Neural crest cell (in vitro differentiated cells): Measurements from ENCODE around the gene NMT2. TPM values are rescaled to one million over a fixed set of nuclear protein-coding genes. Genes with fewer than 3 reads are reported as not detected.
A peak's percentile ranks its signal among the peaks of the same experiment; 100 is the strongest.
"Not testable (repeated sequence)": the region's sequence is repeated elsewhere in the genome, so short reads cannot be mapped to it uniquely, and the experiment has no call there.

Experiments used
- DNase-seq: peaks from one replicate; pipeline ENCODE4 v3.0.0; 2021; ENCODE audit warnings: low read depth, mixed read lengths, low spot score
- H3K27ac Mint-ChIP-seq: one replicate; pipeline ENCODE4 v1.8.0; 2021; ENCODE audit warnings: mild to moderate bottlenecking, mixed read lengths; ENCODE audit not compliant: unreplicated experiment
- H3K27me3 Mint-ChIP-seq: 2 replicates; pipeline ENCODE4 v1.8.0; 2021; ENCODE audit warnings: low read depth, mild to moderate bottlenecking, mixed read lengths
- H3K36me3 Mint-ChIP-seq: 2 replicates; pipeline ENCODE4 v1.8.0; 2021; ENCODE audit warnings: low read depth, mild to moderate bottlenecking, mixed read lengths
- H3K4me1 Mint-ChIP-seq: 2 replicates; pipeline ENCODE4 v1.8.0; 2021; ENCODE audit warnings: mixed read lengths
- H3K4me3 Mint-ChIP-seq: one replicate; pipeline ENCODE4 v1.8.0; 2021; ENCODE audit warnings: mild to moderate bottlenecking, mixed read lengths
- H3K9me3 Mint-ChIP-seq: 2 replicates; pipeline ENCODE4 v1.8.0; 2021; ENCODE audit warnings: mixed read lengths
- CTCF ChIP-seq: fragments of 200-600 bp; sonication (generic); conservative IDR thresholded peaks from 2 replicates; pipeline ENCODE4 v1.5.0; 2021; ENCODE audit warnings: antibody characterized with exemption, mild to moderate bottlenecking
- total RNA-seq: library from RNA; stranded (reverse); gene quantifications from 2 replicates; pipeline ENCODE4 v1.2.1, GENCODE V29; 2021

Gene NMT2
- total RNA-seq, 1 donor from 2014 or later: 24.4 TPM

GRCh38 chr10:15210521-15210920, 42.0 kb upstream of the NMT2 start:
- Mint-ChIP-seq H3K9me3 (no peaks in the 10 kb centered on the region), H3K27me3 (no peaks in the 10 kb centered on the region), H3K36me3 (peaks cover 26% of the 10 kb centered on the region), H3K27ac (no peak overlapping the region), H3K4me3 (no peak overlapping the region), H3K4me1 (peaks cover 5% of the 10 kb centered on the region)
- no peak for DNase-seq
- no peak for TF ChIP-seq CTCF

GRCh38 chr10:15209827-15210509, 41.5 kb upstream of the NMT2 start:
- Mint-ChIP-seq H3K36me3 (peaks cover 27% of the 10 kb centered on the region), H3K9me3 (no peaks in the 10 kb centered on the region)

DNA sequence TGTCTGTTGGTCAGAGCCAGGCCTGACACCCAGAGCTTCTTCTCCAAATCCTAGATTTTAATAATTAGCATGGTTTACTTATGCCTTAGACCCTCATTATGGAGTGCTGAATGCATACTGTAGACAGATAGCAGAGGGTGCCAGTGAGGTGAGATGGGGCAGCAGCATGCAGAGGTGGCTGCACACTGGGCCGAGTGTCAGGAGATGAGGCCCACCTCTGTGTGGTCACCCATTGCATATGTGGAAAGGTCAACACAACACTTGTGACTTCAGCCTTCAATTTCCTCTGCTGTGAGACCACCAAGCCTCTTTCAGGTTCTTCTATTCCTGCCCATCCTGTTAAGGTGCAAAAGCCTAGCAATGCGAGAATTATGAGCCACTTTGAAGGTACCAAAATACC, 39.7 kb upstream of the NMT2 start:
- Mint-ChIP-seq H3K4me3 (no peak overlapping the region), H3K9me3 (no peaks in the 10 kb centered on the region), H3K27ac (no peak overlapping the region), H3K4me1 (peaks cover 5% of the 10 kb centered on the region), H3K36me3 (peaks cover 24% of the 10 kb centered on the region), H3K27me3 (no peaks in the 10 kb centered on the region)
- no peak for DNase-seq
- TF ChIP-seq CTCF: no peak

More at GRCh38 chr10:15209827-15210509, 41.5 kb upstream of the NMT2 start:
- no peaks in the 10 kb centered on the region for H3K27me3 Mint-ChIP-seq
- DNase-seq: peak; percentile 82
- H3K4me1 Mint-ChIP-seq: peaks cover 5% of the 10 kb centered on the region
- no peak overlapping the region for H3K4me3 Mint-ChIP-seq
- H3K27ac Mint-ChIP-seq: no peak overlapping the region
- TF ChIP-seq CTCF: peak; percentile 85

DNA sequence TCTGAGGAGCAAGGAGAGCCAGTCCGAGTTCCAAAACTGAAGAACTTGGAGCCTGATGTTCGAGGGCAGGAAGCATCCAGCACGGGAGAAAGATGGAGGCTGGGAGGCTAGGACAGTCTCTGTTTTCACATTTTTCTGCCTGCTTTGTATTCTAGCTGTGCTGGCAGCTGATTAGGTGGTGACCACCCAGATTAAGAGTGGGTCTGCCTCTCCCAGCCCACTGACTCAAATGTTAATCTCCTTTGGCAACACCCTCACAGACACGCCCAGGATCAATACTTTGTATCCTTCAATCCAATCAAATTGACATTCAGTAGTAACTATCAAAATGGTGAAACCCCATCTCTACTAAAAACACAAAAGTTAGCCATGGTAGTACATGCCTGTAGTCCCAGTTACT, 38.9 kb upstream of the NMT2 start:
- H3K4me3 Mint-ChIP-seq, DNase-seq, H3K27me3 Mint-ChIP-seq, H3K9me3 Mint-ChIP-seq, H3K27ac Mint-ChIP-seq, H3K4me1 Mint-ChIP-seq: not testable (repeated sequence)
- peaks cover 17% of the 10 kb centered on the region for H3K36me3 Mint-ChIP-seq

- H3K9me3 Mint-ChIP-seq: no peaks in the 10 kb centered on the region
- H3K4me1 Mint-ChIP-seq: no peaks in the 10 kb centered on the region
- TF ChIP-seq CTCF: no peak
- H3K27me3 Mint-ChIP-seq: no peaks in the 10 kb centered on the region
- H3K36me3 Mint-ChIP-seq: peaks cover 9% of the 10 kb centered on the region
- no peak for DNase-seq
- peak overlapping the region; percentile 27 for H3K27ac Mint-ChIP-seq
- H3K4me3 Mint-ChIP-seq: no peak overlapping the region
Observed at GRCh38 chr10:15202639-15203038, 34.1 kb upstream of the NMT2 start.

DNA sequence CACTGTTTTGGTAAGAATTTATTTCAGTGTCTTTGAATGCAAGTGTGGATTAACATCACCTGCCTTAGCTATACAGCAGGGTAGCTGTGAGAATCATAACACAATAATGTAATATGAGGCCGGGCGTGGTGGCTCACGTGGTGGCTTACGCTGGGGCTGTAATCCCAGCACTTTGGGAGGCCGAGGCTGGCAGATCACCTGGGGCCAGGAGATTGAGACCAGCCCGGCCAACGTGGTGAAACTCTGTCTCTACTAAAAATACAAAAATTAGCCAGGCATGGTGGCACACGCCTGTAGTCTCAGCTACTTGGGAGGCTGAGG, 33.8 kb upstream of the NMT2 start:
- not testable (repeated sequence) for H3K4me1 Mint-ChIP-seq, H3K9me3 Mint-ChIP-seq, H3K4me3 Mint-ChIP-seq, DNase-seq, H3K27me3 Mint-ChIP-seq, H3K36me3 Mint-ChIP-seq
- H3K27ac Mint-ChIP-seq: peak overlapping the region; percentile 27
